H1 (cell line): Measurements from ENCODE around the gene RIMBP2. TPM values are rescaled to one million over a fixed set of nuclear protein-coding genes. Genes with fewer than 3 reads are reported as not detected.

Source experiments
- CTCF ChIA-PET: fragments of 300-600 bp; sonication (Branson Sonifier 250); formaldehyde crosslinking; loops from one replicate; lab custom pipeline; 2021; ENCODE audit not compliant: partially characterized antibody; lab: Charles Lee
- POLR2A ChIA-PET: fragments of 300-600 bp; sonication (Branson Sonifier 250); formaldehyde crosslinking; loops from one replicate; lab custom pipeline; 2021; ENCODE audit warnings: inconsistent platforms; ENCODE audit not compliant: partially characterized antibody; lab: Charles Lee
- DNase-seq, 2 experiments: peaks; one replicate each; pipeline versions ENCODE4 v3.0.0 to v3.0.0-alpha.2; 2010 to 2022; ENCODE audit warnings: low spot score in 2 of 2, low read depth in 1 of 2, mixed read lengths in 1 of 2
- FAIRE-seq: peaks from 2 replicates; lab custom pipeline; 2011; peaks lifted over from hg19 to GRCh38; lab: Jason Lieb, UNC
- H2AFZ ChIP-seq: 2 replicates; pipeline ENCODE4 v1.8.1; 2012; ENCODE audit warnings: low read length, inconsistent platforms
- H2AK5ac ChIP-seq: 2 replicates; pipeline ENCODE4 v1.6.1; 2013; ENCODE audit warnings: low read depth, low read length
- H2BK120ac ChIP-seq: replicated peaks from 2 replicates; pipeline ENCODE3; 2013; ENCODE audit warnings: low read depth, low read length, inconsistent platforms
- H2BK12ac ChIP-seq: 2 replicates; pipeline ENCODE4 v1.6.1; 2013; ENCODE audit warnings: low read depth, low read length
- H2BK15ac ChIP-seq: 2 replicates; pipeline ENCODE4 v1.6.1; 2013; ENCODE audit warnings: low read length
- H2BK20ac ChIP-seq: 2 replicates; pipeline ENCODE4 v1.6.1; 2013; ENCODE audit warnings: low read length
- H2BK5ac ChIP-seq: 2 replicates; pipeline ENCODE4 v1.6.1; 2013; ENCODE audit warnings: low read depth, low read length
- H3K14ac ChIP-seq: 2 replicates; pipeline ENCODE4 v1.6.1; 2013; ENCODE audit warnings: inconsistent platforms; ENCODE audit not compliant: insufficient read length
- H3K18ac ChIP-seq: 2 replicates; pipeline ENCODE4 v1.6.1; 2013; ENCODE audit warnings: low read length; ENCODE audit errors: extremely low read depth
- H3K23ac ChIP-seq: 2 replicates; pipeline ENCODE4 v1.6.1; 2013; ENCODE audit warnings: inconsistent platforms; ENCODE audit not compliant: insufficient read length
- H3K23me2 ChIP-seq: 2 replicates; pipeline ENCODE4 v1.6.1; 2013; ENCODE audit warnings: low read depth, low read length
- H3K27ac ChIP-seq: 2 replicates; pipeline ENCODE4 v1.6.1; 2011; ENCODE audit warnings: low read depth, low read length, inconsistent platforms
- H3K27me3 ChIP-seq, 4 experiments: replicated peaks in 1 of 4; 1 replicate in 1 of 4; 2 replicates in 3 of 4; pipeline versions ENCODE4 v1.6.1 to v1.8.1; 2011 to 2013; ENCODE audit warnings: low read length in 3 of 4, mild to moderate bottlenecking in 3 of 4, inconsistent platforms in 2 of 4, mixed read lengths in 2 of 4, moderate library complexity in 1 of 4; ENCODE audit not compliant: control insufficient read depth in 3 of 4, insufficient read depth in 3 of 4; ENCODE audit errors: extremely low read depth in 1 of 4
- H3K36me3 ChIP-seq, 4 experiments: 2 replicates each; pipeline versions ENCODE4 v1.6.1 to v1.8.1; 2011 to 2013; ENCODE audit warnings: mild to moderate bottlenecking in 4 of 4, low read length in 3 of 4, moderate library complexity in 2 of 4, control low read depth in 1 of 4, inconsistent platforms in 1 of 4; ENCODE audit not compliant: insufficient read depth in 4 of 4, control insufficient read depth in 2 of 4
- H3K4ac ChIP-seq: replicated peaks from 2 replicates; pipeline ENCODE3; 2013; ENCODE audit warnings: low read length, low read depth, mixed read lengths, inconsistent platforms; ENCODE audit not compliant: insufficient read length
- H3K4me1 ChIP-seq, 4 experiments: replicated peaks in 1 of 4; 1 replicate in 1 of 4; 2 replicates in 3 of 4; pipeline versions ENCODE4 v1.6.1 to v1.8.1; 2011 to 2013; ENCODE audit warnings: low read length in 3 of 4, inconsistent platforms in 2 of 4, mixed read lengths in 1 of 4; ENCODE audit not compliant: insufficient read depth in 4 of 4, control insufficient read depth in 3 of 4
- H3K4me2 ChIP-seq, 2 experiments: 2 replicates each; pipeline versions ENCODE4 v1.6.1 to v1.8.1; 2011 to 2013; ENCODE audit warnings: low read depth in 2 of 2, low read length in 2 of 2, control low read depth in 1 of 2, inconsistent platforms in 1 of 2, mild to moderate bottlenecking in 1 of 2; ENCODE audit not compliant: insufficient read depth in 1 of 2
- H3K4me3 ChIP-seq, 4 experiments: fragments of 200-600, 300-600 bp in 1 of 4; sonication (generic), shearing (Covaris generic), sonication (Bioruptor Twin) in 1 of 4; 2 replicates each; pipeline versions ENCODE4 v1.5.1 to v1.8.1; 2011 to 2016; ENCODE audit warnings: low read length in 4 of 4, low read depth in 3 of 4, control low read depth in 2 of 4, inconsistent platforms in 2 of 4, mild to moderate bottlenecking in 2 of 4, mixed read lengths in 1 of 4, moderate library complexity in 1 of 4; ENCODE audit not compliant: insufficient read depth in 2 of 4; ENCODE audit errors: extremely low read depth in 1 of 4
- H3K56ac ChIP-seq: replicated peaks from 2 replicates; pipeline ENCODE3; 2013; ENCODE audit warnings: low read depth, mild to moderate bottlenecking, mixed read lengths, low read length, inconsistent platforms; ENCODE audit not compliant: insufficient read length
- H3K79me1 ChIP-seq: 2 replicates; pipeline ENCODE4 v1.6.1; 2013; ENCODE audit warnings: low read depth, low read length, control low read depth
- H3K79me2 ChIP-seq, 2 experiments: 2 replicates each; pipeline versions ENCODE4 v1.6.1 to v1.8.1; 2012 to 2013; ENCODE audit warnings: low read length in 2 of 2, mild to moderate bottlenecking in 2 of 2, inconsistent platforms in 1 of 2; ENCODE audit not compliant: insufficient read depth in 2 of 2, control insufficient read depth in 1 of 2
- H3K9ac ChIP-seq, 4 experiments: replicated peaks in 1 of 4; 1 replicate in 1 of 4; 2 replicates in 3 of 4; pipeline versions ENCODE4 v1.6.1 to v1.8.1; 2011 to 2013; ENCODE audit warnings: low read depth in 3 of 4, low read length in 3 of 4, control low read depth in 2 of 4, mild to moderate bottlenecking in 2 of 4, moderate library complexity in 2 of 4, inconsistent platforms in 1 of 4; ENCODE audit errors: extremely low read depth in 1 of 4
- H3K9me3 ChIP-seq, 2 experiments: 2 replicates each; pipeline versions ENCODE4 v1.6.1 to v1.8.1; 2012 to 2013; ENCODE audit warnings: mild to moderate bottlenecking in 2 of 2, moderate library complexity in 2 of 2, control low read depth in 1 of 2, inconsistent platforms in 1 of 2, low read depth in 1 of 2, low read length in 1 of 2, mixed read lengths in 1 of 2; ENCODE audit not compliant: insufficient read depth in 2 of 2
- H4K20me1 ChIP-seq, 2 experiments: replicated peaks in 1 of 2; 2 replicates each; pipeline versions ENCODE3 to v1.8.1; 2011 to 2013; ENCODE audit warnings: inconsistent platforms in 2 of 2, low read length in 2 of 2, mild to moderate bottlenecking in 1 of 2; ENCODE audit not compliant: insufficient read depth in 2 of 2, control insufficient read depth in 1 of 2
- H4K5ac ChIP-seq: 2 replicates; pipeline ENCODE4 v1.6.1; 2013; ENCODE audit warnings: low read length, low read depth, mixed read lengths, inconsistent platforms; ENCODE audit not compliant: insufficient read length
- H4K8ac ChIP-seq: 2 replicates; pipeline ENCODE4 v1.8.0; 2013; ENCODE audit warnings: mild to moderate bottlenecking, moderate library complexity, low read length, inconsistent platforms; ENCODE audit not compliant: insufficient read depth; ENCODE audit errors: extremely low read depth
- H4K91ac ChIP-seq: replicated peaks from 2 replicates; pipeline ENCODE3; 2013; ENCODE audit warnings: low read length, mixed read lengths, inconsistent platforms; ENCODE audit not compliant: insufficient read length
- ATF2 ChIP-seq: IDR thresholded peaks from 2 replicates; pipeline ENCODE4 v1.6.1; 2012; ENCODE audit warnings: low read length, inconsistent platforms
- CHD2 ChIP-seq: IDR thresholded peaks from 2 replicates; pipeline ENCODE4 v1.6.1; 2012; ENCODE audit warnings: low read length, improper control_type of control experiment
- EP300 ChIP-seq, 2 experiments: IDR thresholded peaks; 1 replicate in 1 of 2; 2 replicates in 1 of 2; pipeline ENCODE4 v1.6.1; 2011 to 2012; ENCODE audit warnings: low read depth in 2 of 2, low read length in 2 of 2, mild to moderate bottlenecking in 2 of 2, borderline replicate concordance in 1 of 2, inconsistent platforms in 1 of 2, moderate library complexity in 1 of 2
- GABPA ChIP-seq: IDR thresholded peaks from 2 replicates; pipeline ENCODE4 v1.6.1; 2011; ENCODE audit warnings: mild to moderate bottlenecking, low read length, moderate library complexity, borderline replicate concordance; ENCODE audit not compliant: insufficient read depth
- SUZ12 ChIP-seq: fragments of 200-600 bp; sonication (generic); IDR thresholded peaks from 2 replicates; pipeline ENCODE4 v1.6.1; 2012; ENCODE audit warnings: mild to moderate bottlenecking, inconsistent platforms, low read length, moderate library complexity, mixed read lengths
- WGBS, 2 experiments: shearing (Covaris generic) in 1 of 2; methylation state at CpG; one replicate each; pipeline versions ENCODE4 v1.1.6 to v1.1.7; 2013 to 2015; ENCODE audit warnings: low lambda C conversion rate in 2 of 2, mixed read lengths in 2 of 2, inconsistent platforms in 1 of 2, low coverage in 1 of 2, missing lambda C conversion rate in 1 of 2; ENCODE audit not compliant: insufficient replicate concordance in 2 of 2, insufficient coverage in 1 of 2, insufficient read length in 1 of 2; ENCODE audit errors: extremely low coverage in 1 of 2, missing lambda C conversion rate in 1 of 2; 5-methylcytosine and 5-hydroxymethylcytosine counted together
- polyA plus RNA-seq, 7 experiments: library from polyadenylated mRNA; depleted of rRNA in 3 of 7; stranded (reverse) in 5 of 7; unstranded in 2 of 7; fragments of >200 nt in 5 of 7; fragments of 200-250 nt in 2 of 7; gene quantifications; 1 replicate in 5 of 7; 2 replicates in 1 of 7; 4 replicates in 1 of 7; pipeline versions ENCODE4 v1.2.1 to v1.2.3, GENCODE V29; 2011 to 2013; ENCODE audit warnings: missing spikeins in 2 of 7, mixed read lengths in 2 of 7
- total RNA-seq: library from RNA; stranded (reverse); fragmentation: NEBNext Ultra II Directional; extraction: Animal tissue kit (Norgen Biotek cat#: 25700); gene quantifications from 2 replicates; pipeline ENCODE4 v1.2.1, GENCODE V29; 2021

The RIMBP2 gene
- total and polyA plus RNA-seq, 2 of the 8 experiments (the other 6 are each of a cell fraction or from before 2014, with no cell fraction given) = 0.18 to 0.65 TPM

- Histone ChIP-seq H3K4me3 (no peak overlapping the region), H3K79me2 (no peaks in the 10 kb centered on the region), H2BK5ac (no peak overlapping the region), H3K27ac (no peak overlapping the region), H2BK12ac (no peak overlapping the region), H3K23ac (no peak overlapping the region), H4K91ac (no peak overlapping the region), H3K9ac (no peak overlapping the region), H3K9me3 (no peaks in the 10 kb centered on the region), H3K56ac (no peak overlapping the region), H3K18ac (no peak overlapping the region), H3K23me2 (no peaks in the 10 kb centered on the region), H4K8ac (no peak overlapping the region), H4K20me1 (no peaks in the 10 kb centered on the region), H2BK20ac (no peak overlapping the region), H3K4ac (no peak overlapping the region), H2BK120ac (no peak overlapping the region), H3K36me3 (no peaks in the 10 kb centered on the region), H2AFZ (no peak overlapping the region), H3K4me2 (no peak overlapping the region), H3K4me1 (no peaks in the 10 kb centered on the region; a peak in 2 of 7 replicates), H3K27me3 (no peaks in the 10 kb centered on the region), H3K79me1 (no peaks in the 10 kb centered on the region), H4K5ac (no peak overlapping the region), H2AK5ac (no peak overlapping the region), H3K14ac (no peak overlapping the region), H2BK15ac (no peak overlapping the region)
- ChIA-PET CTCF (interaction anchor here (0.8 to 1.7 kb wide), 4 partner anchors 18 to 124 kb away, joined by 3 to 6 read pairs (median 4); no protein-coding TSS in a partner anchor), POLR2A (interaction anchor here (0.7 kb wide), 1 partner anchor 114 kb away, joined by 3 read pairs; no protein-coding TSS in a partner anchor)
- 97% methylated on average over 12 of the region's 14 CpGs; no CpG with 5 or more reads in 1 of the 2 experiments for WGBS, 2 experiments
- DNase-seq (no peak), FAIRE-seq (no peak)
- TF ChIP-seq EP300 (IDR thresholded peaks at IDR 0.05; ENCODE audit: borderline replicate concordance in 1 of 2, low read depth in 2 of 2, low read length in 2 of 2) (no peak), GABPA (no peak), CHD2 (no peak), SUZ12 (no peak), ATF2 (no peak)
Observed at GRCh38 chr12:130613131-130613530, 103.0 kb downstream of the RIMBP2 start.
